HepG2 (cell line): ENCODE data around the gene ZNF595. TPM values are rescaled to one million over a fixed set of nuclear protein-coding genes. Genes with fewer than 3 reads are reported as not detected.
"Not testable (repeated sequence)": the region's sequence is repeated elsewhere in the genome, so short reads cannot be mapped to it uniquely, and the experiment has no call there.

Experiments used
- ATAC-seq: fragments of 200-7000 bp; cut with Tn5 transposase; 3 replicates; pipeline ENCODE4 v1.9.1; 2020; ENCODE audit warnings: mild to moderate bottlenecking, moderate library complexity
- BruUV-seq: library from RNA; stranded (reverse); fragments of 400-500 nt; replicated peaks from 2 replicates; lab custom pipeline; 2021; lab: Mats Ljungman, UMichigan
- CTCF ChIA-PET: fragments of 300-600 bp; formaldehyde crosslinking; extraction: SDS; loops from one replicate; lab custom pipeline; 2021; ENCODE audit warnings: low total read pairs, inconsistent platforms, low intra/inter-chr PET ratio; lab: Yijun Ruan, JAX
- POLR2A ChIA-PET: fragments of 350-600 bp; sonication (Branson Sonifier 250); formaldehyde crosslinking; loops from one replicate; lab custom pipeline; 2020; ENCODE audit warnings: antibody characterized with exemption, inconsistent platforms; lab: Yijun Ruan, JAX
- DNase-seq: peaks from one replicate; pipeline ENCODE4 v3.0.0-alpha.2; 2015; ENCODE audit warnings: low spot score
- FAIRE-seq: peaks from 3 replicates; lab custom pipeline; 2011; peaks lifted over from hg19 to GRCh38; lab: Jason Lieb, UNC
- H2AFZ ChIP-seq: one replicate; pipeline ENCODE4 v1.6.1; 2011; ENCODE audit warnings: low read length, inconsistent platforms
- H3K27ac ChIP-seq: fragments of 300-600 bp; 3 replicates; pipeline ENCODE4 v1.8.0; 2011; ENCODE audit warnings: mixed run types, mild to moderate bottlenecking, mixed read lengths, low read length, inconsistent platforms; ENCODE audit not compliant: insufficient read depth; ENCODE audit errors: extremely low read length
- H3K27me3 ChIP-seq, 2 experiments: fragments of 200-600 bp in 1 of 2; 2 replicates in 1 of 2; 3 replicates in 1 of 2; pipeline versions ENCODE4 v1.6.0 to v1.8.0; 2011; ENCODE audit warnings: low read length in 2 of 2, mild to moderate bottlenecking in 2 of 2, moderate library complexity in 2 of 2, inconsistent platforms in 1 of 2; ENCODE audit not compliant: insufficient read depth in 2 of 2, control insufficient read depth in 1 of 2
- H3K36me3 ChIP-seq, 2 experiments: fragments of 200-600 bp in 1 of 2; replicated peaks in 1 of 2; 2 replicates in 1 of 2; 3 replicates in 1 of 2; pipeline versions ENCODE4 v1.5.1 to v1.8.0; 2011; ENCODE audit warnings: low read length in 2 of 2, inconsistent platforms in 1 of 2; ENCODE audit not compliant: insufficient read depth in 2 of 2, control insufficient read depth in 1 of 2
- H3K4me1 ChIP-seq: 2 replicates; pipeline ENCODE4 v1.5.1; 2012; ENCODE audit warnings: low read length, inconsistent platforms; ENCODE audit not compliant: insufficient read depth
- H3K4me2 ChIP-seq: 2 replicates; pipeline ENCODE4 v1.6.0; 2011; ENCODE audit warnings: low read depth, low read length, inconsistent platforms
- H3K4me3 ChIP-seq, 3 experiments: fragments of 200-600 bp in 1 of 3; sonication (generic), shearing (Covaris generic) in 1 of 3; replicated peaks in 1 of 3; 2 replicates each; pipeline ENCODE4 v1.5.1; 2011 to 2016; ENCODE audit warnings: low read length in 3 of 3, inconsistent platforms in 2 of 3, low read depth in 2 of 3, mild to moderate bottlenecking in 2 of 3, control low read depth in 1 of 3, mixed read lengths in 1 of 3; ENCODE audit not compliant: insufficient read depth in 1 of 3
- H3K79me2 ChIP-seq: one replicate; pipeline ENCODE4 v1.6.1; 2011; ENCODE audit warnings: low read length, inconsistent platforms; ENCODE audit not compliant: insufficient read depth
- H3K9ac ChIP-seq: 2 replicates; pipeline ENCODE4 v1.6.0; 2011; ENCODE audit warnings: mild to moderate bottlenecking, low read depth, low read length, inconsistent platforms; ENCODE audit not compliant: insufficient read depth
- H3K9me3 ChIP-seq: 2 replicates; pipeline ENCODE4 v1.5.1; 2012; ENCODE audit warnings: mild to moderate bottlenecking, low read length
- H4K20me1 ChIP-seq: 2 replicates; pipeline ENCODE4 v1.6.0; 2011; ENCODE audit warnings: inconsistent platforms, mild to moderate bottlenecking, low read length, moderate library complexity; ENCODE audit not compliant: insufficient read depth
- HNRNPH1 ChIP-seq: fragments of 200-400 bp; formaldehyde crosslinking; optimal IDR thresholded peaks from 2 replicates; pipeline ENCODE3; 2017; ENCODE audit warnings: mild to moderate bottlenecking, low read depth, low read length
- RBAK ChIP-seq: sonication (generic); formaldehyde crosslinking; IDR thresholded peaks from 2 replicates; pipeline ENCODE4 v1.5.1; 2020; ENCODE audit warnings: mild to moderate bottlenecking, missing genetic modification reagents
- SP5 ChIP-seq: IDR thresholded peaks from 2 replicates; pipeline ENCODE4 v1.6.1; 2016; ENCODE audit warnings: low read depth, borderline replicate concordance
- SRSF4 ChIP-seq: fragments of 200-400 bp; formaldehyde crosslinking; IDR thresholded peaks from one replicate; pipeline ENCODE4 v1.6.1; 2018; ENCODE audit warnings: mild to moderate bottlenecking, low read depth, low read length, moderate library complexity; ENCODE audit not compliant: poor library complexity, severe bottlenecking
- YY1 ChIP-seq: IDR thresholded peaks from 2 replicates; pipeline ENCODE4 v1.6.1; 2011; ENCODE audit warnings: low read length, low read depth, moderate library complexity, mild to moderate bottlenecking; ENCODE audit not compliant: insufficient read depth, insufficient replicate concordance
- ZNF335 ChIP-seq: sonication (generic); formaldehyde crosslinking; IDR thresholded peaks from 2 replicates; pipeline ENCODE4 v1.4.0; 2020; ENCODE audit warnings: missing genetic modification reagents
- ZNF441 ChIP-seq: sonication (generic); formaldehyde crosslinking; IDR thresholded peaks from 2 replicates; pipeline ENCODE4 v1.7.0; 2021; ENCODE audit warnings: missing genetic modification reagents, borderline replicate concordance
- ZNF629 ChIP-seq: sonication (generic); formaldehyde crosslinking; conservative IDR thresholded peaks from 2 replicates; pipeline ENCODE4 v1.5.0; 2020; ENCODE audit warnings: missing genetic modification reagents
- WGBS: methylation state at CpG from one replicate; pipeline ENCODE4 v1.1.6; 2017; ENCODE audit warnings: low lambda C conversion rate; 5-methylcytosine and 5-hydroxymethylcytosine counted together
- in situ Hi-C: cut with HindIII; loops from 2 replicates; pipeline ENCODE4 v1.10.0; 2017; ENCODE audit warnings: low pct_unique_long_range_greater_than_20kb; ENCODE audit not compliant: extremely low pct_ligation_motif_present
- intact Hi-C: fragments of 100-400 bp; cut with micrococcal nuclease; formaldehyde crosslinking; loops from one replicate; pipeline ENCODE4 v1.10.0; 2022; ENCODE audit not compliant: unreplicated experiment
- polyA plus RNA-seq, 8 experiments: library from polyadenylated mRNA; depleted of rRNA in 3 of 8; stranded (reverse) in 7 of 8; unstranded in 1 of 8; fragments of >200 nt; fragmentation: Illumina TruSeq in 4 of 8; extraction: Trizol in 4 of 8; gene quantifications; 2 replicates each; pipeline versions ENCODE4 v1.2.1 to v1.2.3, GENCODE V29; 2011 to 2016; ENCODE audit warnings: low read depth in 4 of 8, missing spikeins in 1 of 8, mixed read lengths in 1 of 8; ENCODE audit not compliant: insufficient read depth in 1 of 8
- total RNA-seq, 5 experiments: library from RNA; depleted of rRNA; stranded (reverse); fragments of >200 nt; fragmentation: Illumina TruSeq; extraction: Trizol; gene quantifications; 2 replicates each; pipeline ENCODE4 v1.2.3, GENCODE V29; 2016; ENCODE audit warnings: low read depth in 1 of 5

ZNF595 gene
- total and polyA plus RNA-seq, 2 of the 13 experiments (the other 11 are each of a cell fraction or from before 2014, with no cell fraction given), result 0.09 TPM; not detected in 1

- CTCF ChIA-PET, H3K9ac ChIP-seq, H3K4me1 ChIP-seq, H4K20me1 ChIP-seq, H3K79me2 ChIP-seq, H2AFZ ChIP-seq, BruUV-seq, H3K36me3 ChIP-seq, intact Hi-C loops, H3K27ac ChIP-seq, H3K27me3 ChIP-seq, H3K4me3 ChIP-seq, DNase-seq, FAIRE-seq, in situ Hi-C loops, H3K4me2 ChIP-seq, POLR2A ChIA-PET, ATAC-seq: not testable (repeated sequence)
- H3K9me3 ChIP-seq, result peaks cover 83% of the 10 kb centered on the region
- WGBS, result 25% methylated on average over 7 of the region's 7 CpGs
Observed at GRCh38 chr4:86559-87324, 33.6 kb downstream of the ZNF595 start.

- ChIA-PET CTCF (no interaction called here), POLR2A (no interaction called here)
- no peak overlapping the region for H3K4me2 ChIP-seq
- ATAC-seq (no peak), FAIRE-seq (no peak), DNase-seq (no peak)
- H3K4me1 ChIP-seq, result no peaks in the 10 kb centered on the region
- no TSS peak for BruUV-seq
- TF ChIP-seq YY1, result no peak
- TF ChIP-seq HNRNPH1, result no peak
- TF ChIP-seq SRSF4, result no peak
- no peak for TF ChIP-seq ZNF335 (CRISPR knock-in tag)
- no peak for TF ChIP-seq SP5 (CRISPR knock-in tag)
- TF ChIP-seq ZNF441 (CRISPR knock-in tag), result no peak
- TF ChIP-seq RBAK (CRISPR knock-in tag), result no peak
- no peak for TF ChIP-seq ZNF629 (CRISPR knock-in tag)
- intact Hi-C loops (no loop called here), in situ Hi-C loops (no loop called here)
- H3K9me3 ChIP-seq, result peaks cover 96% of the 10 kb centered on the region
- H2AFZ ChIP-seq, result no peak overlapping the region
- H3K27me3 ChIP-seq, result no peaks in the 10 kb centered on the region
- no peaks in the 10 kb centered on the region for H4K20me1 ChIP-seq
- WGBS, result 0% methylated on average over 1 of the region's 1 CpG
- no peak overlapping the region for H3K4me3 ChIP-seq
- H3K79me2 ChIP-seq, result no peaks in the 10 kb centered on the region
- no peaks in the 10 kb centered on the region for H3K36me3 ChIP-seq
- H3K9ac ChIP-seq, result no peak overlapping the region
- H3K27ac ChIP-seq, result no peak overlapping the region
Observed at GRCh38 chr4:98386-98785, 45.3 kb downstream of the ZNF595 start.
